HepG2 (cell line): Measurements from ENCODE around the gene PEPD. TPM values are rescaled to one million over a fixed set of nuclear protein-coding genes. Genes with fewer than 3 reads are reported as not detected.

Source experiments
- ARID2 ChIP-seq: sonication (generic); formaldehyde crosslinking; IDR thresholded peaks from 2 replicates; pipeline ENCODE4 v1.8.1; 2022; ENCODE audit warnings: mild to moderate bottlenecking, missing genetic modification reagents, borderline replicate concordance
- EZH2 ChIP-seq: conservative IDR thresholded peaks from 2 replicates; pipeline ENCODE4 v1.6.1; 2012; ENCODE audit warnings: mild to moderate bottlenecking, low read depth, low read length, moderate library complexity
- HNRNPH1 ChIP-seq: fragments of 200-400 bp; formaldehyde crosslinking; optimal IDR thresholded peaks from 2 replicates; pipeline ENCODE3; 2017; ENCODE audit warnings: mild to moderate bottlenecking, low read depth, low read length
- HOXA3 ChIP-seq: sonication (generic); formaldehyde crosslinking; IDR thresholded peaks from 2 replicates; pipeline ENCODE4 v1.5.0; 2020; ENCODE audit warnings: missing genetic modification reagents
- MATR3 ChIP-seq: sonication (generic); formaldehyde crosslinking; IDR thresholded peaks from 2 replicates; pipeline ENCODE4 v1.4.0; 2020; ENCODE audit warnings: missing genetic modification reagents
- PHF20 ChIP-seq: sonication (generic); formaldehyde crosslinking; IDR thresholded peaks from 2 replicates; pipeline ENCODE4 v1.5.0; 2020; ENCODE audit warnings: mild to moderate bottlenecking, missing genetic modification reagents
- PRDM10 ChIP-seq: sonication (generic); formaldehyde crosslinking; IDR thresholded peaks from 2 replicates; pipeline ENCODE4 v1.4.0; 2020; ENCODE audit warnings: low read depth, missing genetic modification reagents
- PRDM4 ChIP-seq: sonication (generic); formaldehyde crosslinking; IDR thresholded peaks from 2 replicates; pipeline ENCODE4 v1.9.0; 2021; ENCODE audit warnings: missing genetic modification reagents, borderline replicate concordance
- SMAD3 ChIP-seq: sonication (generic); formaldehyde crosslinking; IDR thresholded peaks from 2 replicates; pipeline ENCODE4 v1.4.0; 2020; ENCODE audit warnings: missing genetic modification reagents
- TFE3 ChIP-seq: IDR thresholded peaks from 2 replicates; pipeline ENCODE4 v1.6.1; 2016
- ZBTB39 ChIP-seq: sonication (generic); formaldehyde crosslinking; IDR thresholded peaks from 2 replicates; pipeline ENCODE4 v1.5.0; 2020; ENCODE audit warnings: missing genetic modification reagents
- ZFP1 ChIP-seq: IDR thresholded peaks from 2 replicates; pipeline ENCODE4 v1.6.1; 2016
- ZNF18 ChIP-seq: sonication (generic); formaldehyde crosslinking; IDR thresholded peaks from 2 replicates; pipeline ENCODE4 v1.8.0; 2022; ENCODE audit warnings: mild to moderate bottlenecking, missing genetic modification reagents; ENCODE audit not compliant: insufficient replicate concordance
- ZNF234 ChIP-seq: sonication (generic); formaldehyde crosslinking; conservative IDR thresholded peaks from 2 replicates; pipeline ENCODE4 v1.5.1; 2020; ENCODE audit warnings: mild to moderate bottlenecking, missing genetic modification reagents
- ZNF282 ChIP-seq: fragments of 450-650 bp; IDR thresholded peaks from 2 replicates; pipeline ENCODE4 v1.6.1; 2018; ENCODE audit not compliant: partially characterized antibody
- ZNF556 ChIP-seq: sonication (generic); formaldehyde crosslinking; IDR thresholded peaks from 2 replicates; pipeline ENCODE4 v1.4.0; 2020; ENCODE audit warnings: mild to moderate bottlenecking, missing genetic modification reagents, borderline replicate concordance
- ZNF564 ChIP-seq: sonication (generic); formaldehyde crosslinking; IDR thresholded peaks from 2 replicates; pipeline ENCODE4 v1.8.1; 2023; ENCODE audit warnings: mild to moderate bottlenecking, missing genetic modification reagents
- ZNF761 ChIP-seq: sonication (generic); formaldehyde crosslinking; conservative IDR thresholded peaks from 2 replicates; pipeline ENCODE4 v1.4.0; 2020; ENCODE audit warnings: mild to moderate bottlenecking, missing genetic modification reagents
- polyA plus RNA-seq, 8 experiments: library from polyadenylated mRNA; depleted of rRNA in 3 of 8; stranded (reverse) in 7 of 8; unstranded in 1 of 8; fragments of >200 nt; fragmentation: Illumina TruSeq in 4 of 8; extraction: Trizol in 4 of 8; gene quantifications; 2 replicates each; pipeline versions ENCODE4 v1.2.1 to v1.2.3, GENCODE V29; 2011 to 2016; ENCODE audit warnings: low read depth in 4 of 8, missing spikeins in 1 of 8, mixed read lengths in 1 of 8; ENCODE audit not compliant: insufficient read depth in 1 of 8
- total RNA-seq, 5 experiments: library from RNA; depleted of rRNA; stranded (reverse); fragments of >200 nt; fragmentation: Illumina TruSeq; extraction: Trizol; gene quantifications; 2 replicates each; pipeline ENCODE4 v1.2.3, GENCODE V29; 2016; ENCODE audit warnings: low read depth in 1 of 5

PEPD gene
- total and polyA plus RNA-seq, 2 of the 13 experiments (the other 11 are each of a cell fraction or from before 2014, with no cell fraction given): 60.7 to 75.1 TPM

- TF ChIP-seq ZBTB39 (CRISPR knock-in tag) (peak; percentile 56; the same call in 1 of the 2 replicates), SMAD3 (CRISPR knock-in tag) (no peak; the same call in 1 of the 2 replicates), ARID2 (CRISPR knock-in tag) (no peak), PRDM10 (CRISPR knock-in tag) (no peak), HOXA3 (CRISPR knock-in tag) (peak; percentile 68), MATR3 (CRISPR knock-in tag) (no peak), EZH2 (no peak), ZNF234 (CRISPR knock-in tag) (peak; percentile 50; the same call in 1 of the 2 replicates), TFE3 (CRISPR knock-in tag) (no peak), ZNF761 (CRISPR knock-in tag) (no peak), ZNF564 (CRISPR knock-in tag) (no peak), ZFP1 (CRISPR knock-in tag) (no peak), PHF20 (CRISPR knock-in tag) (peak; percentile 61), ZNF282 (no peak), ZNF18 (CRISPR knock-in tag) (no peak), PRDM4 (no peak), ZNF556 (CRISPR knock-in tag) (peak; percentile 67; the same call in 1 of the 2 replicates), HNRNPH1 (no peak)
Observed at GRCh38 chr19:33373453-33374235, 147.9 kb downstream of the PEPD start, which contains the start of gene CEBPG (continued).
